H9 (cell line): ENCODE results near the gene CLIC6. TPM values are rescaled to one million over a fixed set of nuclear protein-coding genes. Genes with fewer than 3 reads are reported as not detected.
A peak's percentile ranks its signal among the peaks of the same experiment; 100 is the strongest.

Experiments
- DNase-seq: peaks from one replicate; pipeline ENCODE4 v3.0.0-alpha.2; 2017
- H2AFZ ChIP-seq: one replicate; pipeline ENCODE4 v1.6.1; 2013; ENCODE audit warnings: mild to moderate bottlenecking, low read length, control low read depth, moderate library complexity
- H2AK5ac ChIP-seq: 2 replicates; pipeline ENCODE4 v1.6.1; 2013; ENCODE audit warnings: low read length, control low read depth, mixed read lengths; ENCODE audit not compliant: insufficient read length
- H2BK120ac ChIP-seq: one replicate; pipeline ENCODE4 v1.6.1; 2013; ENCODE audit warnings: low read depth, mild to moderate bottlenecking, low read length, control low read depth, inconsistent platforms; ENCODE audit not compliant: poor library complexity, severe bottlenecking
- H2BK12ac ChIP-seq: 2 replicates; pipeline ENCODE4 v1.6.1; 2013; ENCODE audit warnings: low read length, control low read depth, mixed read lengths, low read depth; ENCODE audit not compliant: insufficient read length
- H2BK15ac ChIP-seq: 2 replicates; pipeline ENCODE4 v1.6.1; 2013; ENCODE audit warnings: low read depth, low read length, control low read depth
- H2BK20ac ChIP-seq: one replicate; pipeline ENCODE4 v1.6.1; 2013; ENCODE audit warnings: low read depth, mild to moderate bottlenecking, low read length, control low read depth, inconsistent platforms; ENCODE audit not compliant: poor library complexity, severe bottlenecking
- H2BK5ac ChIP-seq: 2 replicates; pipeline ENCODE4 v1.6.1; 2013; ENCODE audit warnings: low read length, control low read depth, mixed read lengths; ENCODE audit not compliant: insufficient read length
- H3K14ac ChIP-seq: 2 replicates; pipeline ENCODE4 v1.6.1; 2013; ENCODE audit warnings: low read length, control low read depth; ENCODE audit not compliant: insufficient read depth
- H3K18ac ChIP-seq: 2 replicates; pipeline ENCODE4 v1.6.1; 2013; ENCODE audit warnings: low read depth, mild to moderate bottlenecking, mixed read lengths, low read length, control low read depth; ENCODE audit not compliant: insufficient read length
- H3K23ac ChIP-seq: 2 replicates; pipeline ENCODE4 v1.6.1; 2013; ENCODE audit warnings: low read length, control low read depth, mixed read lengths, low read depth; ENCODE audit not compliant: insufficient read length
- H3K23me2 ChIP-seq: 2 replicates; pipeline ENCODE4 v1.6.1; 2013; ENCODE audit warnings: low read depth, mild to moderate bottlenecking, mixed read lengths, low read length, control low read depth; ENCODE audit not compliant: insufficient read length, poor library complexity, severe bottlenecking
- H3K27ac ChIP-seq: 2 replicates; pipeline ENCODE4 v1.5.1; 2013; ENCODE audit warnings: low read length, control low read depth, mixed read lengths, low read depth; ENCODE audit not compliant: insufficient read length
- H3K27me3 ChIP-seq: 2 replicates; pipeline ENCODE4 v1.6.1; 2013; ENCODE audit warnings: low read length, control low read depth, inconsistent platforms; ENCODE audit not compliant: insufficient read depth
- H3K4ac ChIP-seq: 2 replicates; pipeline ENCODE4 v1.6.1; 2013; ENCODE audit warnings: low read depth, mild to moderate bottlenecking, control low read depth, inconsistent platforms, low read length, moderate library complexity
- H3K4me1 ChIP-seq: 2 replicates; pipeline ENCODE4 v1.6.1; 2013; ENCODE audit warnings: low read length, control low read depth, inconsistent platforms; ENCODE audit not compliant: insufficient read depth
- H3K4me2 ChIP-seq: 2 replicates; pipeline ENCODE4 v1.6.1; 2013; ENCODE audit warnings: low read length, control low read depth, mixed read lengths; ENCODE audit not compliant: insufficient read length, insufficient read depth
- H3K56ac ChIP-seq: 2 replicates; pipeline ENCODE4 v1.6.1; 2013; ENCODE audit warnings: low read depth, mild to moderate bottlenecking, mixed read lengths, low read length, control low read depth; ENCODE audit not compliant: insufficient read length
- H3K79me1 ChIP-seq: 2 replicates; pipeline ENCODE4 v1.6.1; 2013; ENCODE audit warnings: low read depth, mild to moderate bottlenecking, moderate library complexity, low read length, control low read depth, inconsistent platforms; ENCODE audit not compliant: insufficient read depth, poor library complexity, severe bottlenecking
- H3K79me2 ChIP-seq: 2 replicates; pipeline ENCODE4 v1.6.1; 2013; ENCODE audit warnings: low read length, control low read depth, inconsistent platforms; ENCODE audit not compliant: insufficient read depth
- H3K9ac ChIP-seq: 2 replicates; pipeline ENCODE4 v1.6.1; 2013; ENCODE audit warnings: low read length, control low read depth, mixed read lengths; ENCODE audit not compliant: insufficient read length; ENCODE audit errors: extremely low read depth
- H3K9me3 ChIP-seq: one replicate; pipeline ENCODE4 v1.6.1; 2013; ENCODE audit warnings: low read depth, low read length, inconsistent platforms; ENCODE audit not compliant: control insufficient read depth
- H3T11ph ChIP-seq: one replicate; pipeline ENCODE4 v1.6.1; 2013; ENCODE audit warnings: mild to moderate bottlenecking, low read length, control low read depth, inconsistent platforms
- H4K20me1 ChIP-seq: one replicate; pipeline ENCODE4 v1.6.1; 2013; ENCODE audit not compliant: control insufficient read depth, insufficient read length, insufficient read depth
- H4K5ac ChIP-seq: 2 replicates; pipeline ENCODE4 v1.6.1; 2013; ENCODE audit warnings: low read depth, mild to moderate bottlenecking, mixed read lengths, low read length, control low read depth; ENCODE audit not compliant: insufficient read length
- H4K8ac ChIP-seq: replicated peaks from 2 replicates; pipeline ENCODE4 v1.6.1; 2013; ENCODE audit warnings: low read length, control low read depth, mixed read lengths, low read depth; ENCODE audit not compliant: insufficient read length
- H4K91ac ChIP-seq: 2 replicates; pipeline ENCODE4 v1.6.1; 2013; ENCODE audit warnings: low read depth, mild to moderate bottlenecking, moderate library complexity, mixed read lengths, low read length, control low read depth; ENCODE audit not compliant: insufficient read length
- H3K27ac Mint-ChIP-seq, 3 experiments: 2 replicates in 2 of 3; 3 replicates in 1 of 3; pipeline ENCODE4 v1.8.0; 2020 to 2021; ENCODE audit warnings: mixed read lengths in 3 of 3, mild to moderate bottlenecking in 1 of 3, moderate library complexity in 1 of 3
- H3K27me3 Mint-ChIP-seq: 2 replicates; pipeline ENCODE4 v1.8.0; 2021; ENCODE audit warnings: low read depth, mild to moderate bottlenecking, moderate library complexity, mixed read lengths
- H3K36me3 Mint-ChIP-seq, 3 experiments: 2 replicates in 2 of 3; 3 replicates in 1 of 3; pipeline ENCODE4 v1.8.0; 2020 to 2021; ENCODE audit warnings: low read depth in 3 of 3, mixed read lengths in 3 of 3; ENCODE audit not compliant: insufficient read depth in 1 of 3
- H3K4me1 Mint-ChIP-seq, 2 experiments: 2 replicates each; pipeline ENCODE4 v1.8.0; 2020; ENCODE audit warnings: mixed read lengths in 2 of 2
- H3K4me3 Mint-ChIP-seq, 2 experiments: 2 replicates in 1 of 2; 3 replicates in 1 of 2; pipeline ENCODE4 v1.8.0; 2020 to 2021; ENCODE audit warnings: mild to moderate bottlenecking in 2 of 2, mixed read lengths in 2 of 2, moderate library complexity in 1 of 2
- H3K9me3 Mint-ChIP-seq, 2 experiments: 2 replicates in 1 of 2; 3 replicates in 1 of 2; pipeline ENCODE4 v1.8.0; 2020; ENCODE audit warnings: mild to moderate bottlenecking in 2 of 2, mixed read lengths in 2 of 2, moderate library complexity in 1 of 2
- CTCF ChIP-seq: fragments of 200-600 bp; sonication (generic); conservative IDR thresholded peaks from 3 replicates; pipeline ENCODE4 v1.8.0; 2021; ENCODE audit warnings: antibody characterized with exemption, mild to moderate bottlenecking
- WGBS: extraction: QIAGEN DNeasy Blood & Tissue Kit; methylation state at CpG from one replicate; pipeline ENCODE4 v1.1.7; 2013; ENCODE audit warnings: missing lambda C conversion rate, low lambda C conversion rate, mixed read lengths; ENCODE audit not compliant: insufficient read length; ENCODE audit errors: extremely low coverage; 5-methylcytosine and 5-hydroxymethylcytosine counted together
- total RNA-seq: library from RNA; stranded (reverse); gene quantifications from 2 replicates; pipeline ENCODE4 v1.2.1, GENCODE V29; 2021

Gene CLIC6
- total RNA-seq, 1 experiment from 2014 or later = 1.3 TPM

- H3K9ac ChIP-seq = peak overlapping the region; percentile 26
Measured at GRCh38 chr21:34693192-34693810, 24.5 kb downstream of the CLIC6 start.

More at GRCh38 chr21:34693192-34693810, 24.5 kb downstream of the CLIC6 start:
- peaks cover 0 to 8% (median 2%) of the 10 kb centered on the region in 3 experiments; a peak in 4 of 7 replicates for H3K36me3 Mint-ChIP-seq
- Histone ChIP-seq H2BK120ac (no peak overlapping the region), H3K18ac (no peak overlapping the region), H2BK15ac (no peak overlapping the region), H3K4me1 (peaks cover 4% of the 10 kb centered on the region; the same call in 1 of the 2 replicates), H2BK5ac (no peak overlapping the region), H3K4ac (no peak overlapping the region), H4K8ac (no peak overlapping the region), H4K91ac (no peak overlapping the region), H3K14ac (no peak overlapping the region), H2BK20ac (no peak overlapping the region), H3K27ac (no peak overlapping the region), H2AK5ac (no peak overlapping the region), H3K23ac (no peak overlapping the region), H2BK12ac (no peak overlapping the region), H3K4me2 (no peak overlapping the region), H3K23me2 (no peaks in the 10 kb centered on the region), H3K9me3 (no peaks in the 10 kb centered on the region), H3K79me2 (no peaks in the 10 kb centered on the region), H3K56ac (no peak overlapping the region), H4K20me1 (no peaks in the 10 kb centered on the region), H2AFZ (no peak overlapping the region), H3T11ph (no peak overlapping the region), H3K79me1 (no peaks in the 10 kb centered on the region), H3K27me3 (no peaks in the 10 kb centered on the region), H4K5ac (no peak overlapping the region)
- no peaks in the 10 kb centered on the region; the same call in 1 of the 2 replicates for H3K27me3 Mint-ChIP-seq
- peaks cover 22 to 24% of the 10 kb centered on the region in 2 experiments for H3K4me1 Mint-ChIP-seq
- no peak overlapping the region; a peak in 1 of 7 replicates for H3K27ac Mint-ChIP-seq
- no peak overlapping the region for H3K4me3 Mint-ChIP-seq
- TF ChIP-seq CTCF = peak; percentile 91
- DNase-seq = peak; percentile 43
- peaks cover 12 to 13% of the 10 kb centered on the region in 2 experiments for H3K9me3 Mint-ChIP-seq
- no CpG with 5 or more reads among the region's 6 CpGs for WGBS
